ENCODE data around the gene CLDN24. TPM values are rescaled to one million over a fixed set of nuclear protein-coding genes. Genes with fewer than 3 reads are reported as not detected.

Gene CLDN24
- polyA plus RNA-seq, 2 of the 4 experiments (the other 2 are of a cell fraction): not detected

DNA sequence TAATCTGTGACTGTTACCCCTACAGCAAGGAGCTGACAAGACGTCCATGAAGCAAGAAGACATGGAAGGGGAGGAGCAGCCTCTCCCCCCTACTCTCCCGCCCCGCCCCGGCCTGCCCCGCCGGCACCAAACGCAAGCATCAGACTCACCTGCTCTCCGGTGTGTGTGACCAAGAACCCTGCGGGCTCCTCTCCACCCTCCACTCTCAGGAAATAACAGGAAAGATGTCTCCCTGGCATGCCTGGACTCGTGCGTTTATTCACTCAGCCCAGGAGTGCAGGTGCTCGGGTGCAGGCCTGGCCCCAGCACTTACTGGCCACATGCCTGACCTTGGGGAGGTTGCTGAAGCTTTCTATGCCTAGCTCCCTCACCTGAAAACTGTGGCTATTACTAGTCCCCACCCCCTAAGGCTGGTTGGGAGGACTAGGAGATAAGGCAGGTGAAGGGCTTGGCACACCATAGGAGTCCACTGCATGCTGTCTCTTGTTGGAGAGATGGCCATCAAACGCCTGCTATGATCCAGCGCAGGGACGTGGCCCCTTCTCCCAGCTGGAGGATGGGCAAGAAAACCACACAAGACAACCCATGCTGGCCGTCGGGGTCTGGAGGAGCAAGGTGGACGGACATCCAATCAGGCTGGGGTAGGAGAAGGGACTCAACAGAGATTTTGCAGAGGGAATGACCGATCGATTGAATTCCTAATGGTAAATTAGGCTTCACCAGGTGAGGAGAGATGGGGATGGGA, 34.9 kb upstream of the CLDN24 start:
- no peak overlapping the region for H3K4me3 ChIP-seq
- no peak for ATAC-seq
- H3K4me2 ChIP-seq: no peak overlapping the region
- no peak for DNase-seq (ENCODE audit: low read depth in 1 of 2, low spot score in 1 of 2)
- CTCF ChIA-PET: no interaction called here
- no peak overlapping the region for H3K27ac ChIP-seq
- WGBS (ENCODE audit: missing lambda C conversion rate): 54% methylated on average over 6 of the region's 20 CpGs
- no peak for TF ChIP-seq SMC3 (IDR thresholded peaks at IDR 0.05)
- POLR2A ChIA-PET: no interaction called here
- FAIRE-seq: no peak
- no peaks in the 10 kb centered on the region for H3K9me3 ChIP-seq
- no peaks in the 10 kb centered on the region for H3K4me1 ChIP-seq

DNA sequence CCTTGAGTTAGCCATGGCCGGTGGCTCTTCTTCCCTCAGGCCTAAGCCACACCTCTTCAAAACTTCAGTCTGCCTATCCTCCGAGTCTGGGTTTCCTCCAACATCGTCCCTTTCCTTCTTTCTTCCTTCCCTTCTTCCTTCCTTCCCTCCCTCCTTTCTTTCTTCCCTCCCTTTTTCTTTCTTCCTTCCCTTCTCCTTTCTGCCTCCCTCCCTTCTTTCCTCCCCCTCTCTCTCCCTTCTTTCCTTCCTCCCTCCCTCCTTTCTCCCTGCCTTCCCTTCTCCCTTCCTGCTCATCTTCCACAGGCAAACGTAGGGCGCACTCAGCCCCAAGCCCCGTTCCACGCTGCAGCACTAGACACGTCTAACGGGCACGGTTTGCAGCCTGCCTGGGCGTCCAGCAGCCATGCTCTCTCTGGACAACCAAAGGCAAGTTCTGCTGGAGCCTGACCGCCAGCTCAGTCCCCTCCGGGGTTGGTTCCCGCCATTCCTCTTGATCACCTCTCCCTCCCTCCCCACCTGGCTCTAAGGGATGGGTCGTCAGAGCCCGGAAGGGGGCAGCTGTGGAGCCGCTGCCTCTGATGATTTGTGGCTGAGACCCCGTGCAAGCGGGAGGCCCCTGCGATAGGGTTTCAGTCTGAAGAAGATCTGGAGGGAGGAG, 34.1 kb upstream of the CLDN24 start:
- WGBS (ENCODE audit: missing lambda C conversion rate): 88% methylated on average over 18 of the region's 20 CpGs
- H3K27ac ChIP-seq: no peak overlapping the region
- no peak for TF ChIP-seq RARB (CRISPR knock-in tag; IDR thresholded peaks at IDR 0.05)
- no peak overlapping the region for H3K4me2 ChIP-seq
- DNase-seq (ENCODE audit: low read depth in 1 of 2, low spot score in 1 of 2): no peak
- ChIA-PET POLR2A (no interaction called here), CTCF (no interaction called here)
- no peak for FAIRE-seq
- no peaks in the 10 kb centered on the region for H3K4me1 ChIP-seq
- H3K9me3 ChIP-seq: no peaks in the 10 kb centered on the region
- no peak overlapping the region for H3K4me3 ChIP-seq
- ATAC-seq: no peak

GRCh38 chr4:183355405-183355804, 33.2 kb upstream of the CLDN24 start:
- Histone ChIP-seq H3K27ac (no peak overlapping the region), H3K4me1 (no peaks in the 10 kb centered on the region), H3K9me3 (no peaks in the 10 kb centered on the region), H3K4me3 (no peak overlapping the region), H3K4me2 (no peak overlapping the region)
- ChIA-PET POLR2A (no interaction called here), CTCF (no interaction called here)
- no peak for FAIRE-seq
- no peak for ATAC-seq
- WGBS (ENCODE audit: missing lambda C conversion rate): 67% methylated on average over 4 of the region's 4 CpGs
- TF ChIP-seq TP53 (CRISPR knock-in tag; IDR thresholded peaks at IDR 0.05): no peak
- no peak for TF ChIP-seq ZFP36 (IDR thresholded peaks at IDR 0.05; ENCODE audit: borderline replicate concordance, partially characterized antibody)
- TF ChIP-seq HEYL (CRISPR knock-in tag; IDR thresholded peaks at IDR 0.05): no peak
- no peak for TF ChIP-seq JUNB (IDR thresholded peaks at IDR 0.05)
- DNase-seq (ENCODE audit: low read depth in 1 of 2, low spot score in 1 of 2): no peak

GRCh38 chr4:183354219-183354618, 32.0 kb upstream of the CLDN24 start:
- ChIA-PET CTCF (interaction anchor here (0.5 to 1.3 kb wide), 2 partner anchors 12 to 15 kb away, joined by 3 read pairs; no protein-coding TSS in a partner anchor), POLR2A (no interaction called here)
- Histone ChIP-seq H3K27ac (no peak overlapping the region), H3K4me1 (no peaks in the 10 kb centered on the region), H3K9me3 (no peaks in the 10 kb centered on the region), H3K4me2 (no peak overlapping the region), H3K4me3 (no peak overlapping the region)
- 71% methylated on average over 9 of the region's 9 CpGs for WGBS (ENCODE audit: missing lambda C conversion rate)
- no peak for ATAC-seq
- DNase-seq (ENCODE audit: low read depth in 1 of 2, low spot score in 1 of 2): no peak
- no peak for TF ChIP-seq MAFK (IDR thresholded peaks at IDR 0.05; ENCODE audit: partially characterized antibody)
- TF ChIP-seq ZNF302 (CRISPR knock-in tag; IDR thresholded peaks at IDR 0.05): no peak
- TF ChIP-seq RNF2 (IDR thresholded peaks at IDR 0.05; ENCODE audit: borderline replicate concordance, low read depth): no peak
- TF ChIP-seq CEBPB (IDR thresholded peaks at IDR 0.05): no peak
- no peak for TF ChIP-seq NR3C1 (IDR thresholded peaks at IDR 0.05)
- TF ChIP-seq SREBF2 (IDR thresholded peaks at IDR 0.05): no peak
- TF ChIP-seq MAZ (IDR thresholded peaks at IDR 0.05; ENCODE audit: borderline replicate concordance, low read depth, low read length): no peak
- no peak for TF ChIP-seq HOXB5 (CRISPR knock-in tag; IDR thresholded peaks at IDR 0.05)
- TF ChIP-seq TFCP2L1 (CRISPR knock-in tag; IDR thresholded peaks at IDR 0.05): no peak
- no peak for TF ChIP-seq PBX3 (IDR thresholded peaks at IDR 0.05)
- TF ChIP-seq NPAS2 (CRISPR knock-in tag; IDR thresholded peaks at IDR 0.05; ENCODE audit: borderline replicate concordance): no peak
- no peak for TF ChIP-seq RARB (CRISPR knock-in tag; IDR thresholded peaks at IDR 0.05)
- TF ChIP-seq, protein P1, sequence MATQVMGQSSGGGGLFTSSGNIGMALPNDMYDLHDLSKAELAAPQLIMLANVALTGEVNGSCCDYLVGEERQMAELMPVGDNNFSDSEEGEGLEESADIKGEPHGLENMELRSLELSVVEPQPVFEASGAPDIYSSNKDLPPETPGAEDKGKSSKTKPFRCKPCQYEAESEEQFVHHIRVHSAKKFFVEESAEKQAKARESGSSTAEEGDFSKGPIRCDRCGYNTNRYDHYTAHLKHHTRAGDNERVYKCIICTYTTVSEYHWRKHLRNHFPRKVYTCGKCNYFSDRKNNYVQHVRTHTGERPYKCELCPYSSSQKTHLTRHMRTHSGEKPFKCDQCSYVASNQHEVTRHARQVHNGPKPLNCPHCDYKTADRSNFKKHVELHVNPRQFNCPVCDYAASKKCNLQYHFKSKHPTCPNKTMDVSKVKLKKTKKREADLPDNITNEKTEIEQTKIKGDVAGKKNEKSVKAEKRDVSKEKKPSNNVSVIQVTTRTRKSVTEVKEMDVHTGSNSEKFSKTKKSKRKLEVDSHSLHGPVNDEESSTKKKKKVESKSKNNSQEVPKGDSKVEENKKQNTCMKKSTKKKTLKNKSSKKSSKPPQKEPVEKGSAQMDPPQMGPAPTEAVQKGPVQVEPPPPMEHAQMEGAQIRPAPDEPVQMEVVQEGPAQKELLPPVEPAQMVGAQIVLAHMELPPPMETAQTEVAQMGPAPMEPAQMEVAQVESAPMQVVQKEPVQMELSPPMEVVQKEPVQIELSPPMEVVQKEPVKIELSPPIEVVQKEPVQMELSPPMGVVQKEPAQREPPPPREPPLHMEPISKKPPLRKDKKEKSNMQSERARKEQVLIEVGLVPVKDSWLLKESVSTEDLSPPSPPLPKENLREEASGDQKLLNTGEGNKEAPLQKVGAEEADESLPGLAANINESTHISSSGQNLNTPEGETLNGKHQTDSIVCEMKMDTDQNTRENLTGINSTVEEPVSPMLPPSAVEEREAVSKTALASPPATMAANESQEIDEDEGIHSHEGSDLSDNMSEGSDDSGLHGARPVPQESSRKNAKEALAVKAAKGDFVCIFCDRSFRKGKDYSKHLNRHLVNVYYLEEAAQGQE (IDR thresholded peaks at IDR 0.05): no peak
- no peak for TF ChIP-seq FOSL2 (IDR thresholded peaks at IDR 0.05)
- no peak for TF ChIP-seq FOSL2 (CRISPR knock-in tag; IDR thresholded peaks at IDR 0.05)
- no peak for TF ChIP-seq EHF (CRISPR knock-in tag; IDR thresholded peaks at IDR 0.05)
- no peak for TF ChIP-seq FOSB (CRISPR knock-in tag; IDR thresholded peaks at IDR 0.05)
- FAIRE-seq: no peak
